Left ventricle myocardium inferior (tissue), 1 donor: Measurements from ENCODE around the gene MACROD2. TPM values are rescaled to one million over a fixed set of nuclear protein-coding genes. Genes with fewer than 3 reads are reported as not detected.

Experiments
- DNase-seq: peaks from one replicate; pipeline ENCODE4 v3.0.0-alpha.2; 2020
- H3K27ac ChIP-seq: fragments of 200-600 bp; replicated peaks from 2 replicates; pipeline ENCODE4 v1.8.0; 2021
- H3K27me3 ChIP-seq: fragments of 200-600 bp; 2 replicates; pipeline ENCODE4 v1.8.0; 2021; ENCODE audit warnings: low read depth
- H3K36me3 ChIP-seq: fragments of 200-600 bp; 2 replicates; pipeline ENCODE4 v1.8.0; 2021
- H3K4me1 ChIP-seq: fragments of 200-600 bp; 2 replicates; pipeline ENCODE4 v1.8.0; 2021
- H3K4me3 ChIP-seq: fragments of 200-600 bp; 2 replicates; pipeline ENCODE4 v1.8.0; 2021; ENCODE audit warnings: mild to moderate bottlenecking, moderate library complexity
- H3K9me3 ChIP-seq: fragments of 200-600 bp; replicated peaks from 2 replicates; pipeline ENCODE4 v1.8.0; 2021
- intact Hi-C: fragments of 100-400 bp; cut with micrococcal nuclease; formaldehyde crosslinking; loops from one replicate; pipeline ENCODE4 v1.11.0; 2022
- total RNA-seq: library from RNA; stranded (reverse); fragmentation: NEBNext Ultra II Directional; extraction: Animal tissue kit (Norgen Biotek cat#: 25700); gene quantifications from one replicate; pipeline ENCODE4 v1.2.1, GENCODE V29; 2021
- TF ChIP-seq, protein P1 (sequence below): fragments of 200-600 bp; IDR thresholded peaks from 2 replicates; pipeline ENCODE4 v1.8.0; 2021; ENCODE audit warnings: antibody characterized with exemption, mild to moderate bottlenecking, borderline replicate concordance
- donor health status: DM: no; HTN: yes; CAD: no; lungs with severe emphysema.

MACROD2 gene
- total RNA-seq, 1 donor from 2014 or later, result 3.6 TPM

DNA sequence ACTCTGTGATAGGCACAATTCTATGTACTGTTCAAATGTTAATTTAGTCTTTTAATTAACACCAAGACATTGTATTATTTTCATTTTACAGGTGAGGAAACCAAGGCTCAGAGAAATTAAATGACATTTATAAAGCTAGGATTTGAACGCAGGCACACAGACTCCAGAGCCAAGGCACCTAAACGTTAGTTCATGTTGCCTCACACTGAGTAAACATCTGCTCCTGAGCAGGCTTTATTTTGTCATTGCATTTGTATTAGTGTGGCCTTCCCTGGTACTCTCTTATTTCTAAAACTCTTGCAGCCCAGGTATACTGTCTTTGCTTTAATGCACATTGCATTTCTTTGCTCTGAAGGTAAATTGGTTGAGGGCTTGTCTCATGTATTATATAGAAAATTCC, 605.2 kb downstream of the MACROD2 start:
- no peaks in the 10 kb centered on the region for H3K4me1 ChIP-seq
- H3K36me3 ChIP-seq, result no peaks in the 10 kb centered on the region
- H3K9me3 ChIP-seq, result no peaks in the 10 kb centered on the region
- intact Hi-C loops, result no loop called here
- TF ChIP-seq, protein P1, sequence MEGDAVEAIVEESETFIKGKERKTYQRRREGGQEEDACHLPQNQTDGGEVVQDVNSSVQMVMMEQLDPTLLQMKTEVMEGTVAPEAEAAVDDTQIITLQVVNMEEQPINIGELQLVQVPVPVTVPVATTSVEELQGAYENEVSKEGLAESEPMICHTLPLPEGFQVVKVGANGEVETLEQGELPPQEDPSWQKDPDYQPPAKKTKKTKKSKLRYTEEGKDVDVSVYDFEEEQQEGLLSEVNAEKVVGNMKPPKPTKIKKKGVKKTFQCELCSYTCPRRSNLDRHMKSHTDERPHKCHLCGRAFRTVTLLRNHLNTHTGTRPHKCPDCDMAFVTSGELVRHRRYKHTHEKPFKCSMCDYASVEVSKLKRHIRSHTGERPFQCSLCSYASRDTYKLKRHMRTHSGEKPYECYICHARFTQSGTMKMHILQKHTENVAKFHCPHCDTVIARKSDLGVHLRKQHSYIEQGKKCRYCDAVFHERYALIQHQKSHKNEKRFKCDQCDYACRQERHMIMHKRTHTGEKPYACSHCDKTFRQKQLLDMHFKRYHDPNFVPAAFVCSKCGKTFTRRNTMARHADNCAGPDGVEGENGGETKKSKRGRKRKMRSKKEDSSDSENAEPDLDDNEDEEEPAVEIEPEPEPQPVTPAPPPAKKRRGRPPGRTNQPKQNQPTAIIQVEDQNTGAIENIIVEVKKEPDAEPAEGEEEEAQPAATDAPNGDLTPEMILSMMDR, result no peak
- H3K27me3 ChIP-seq, result no peaks in the 10 kb centered on the region
- no peak overlapping the region for H3K4me3 ChIP-seq
- DNase-seq, result no peak
- H3K27ac ChIP-seq, result no peak overlapping the region

DNA sequence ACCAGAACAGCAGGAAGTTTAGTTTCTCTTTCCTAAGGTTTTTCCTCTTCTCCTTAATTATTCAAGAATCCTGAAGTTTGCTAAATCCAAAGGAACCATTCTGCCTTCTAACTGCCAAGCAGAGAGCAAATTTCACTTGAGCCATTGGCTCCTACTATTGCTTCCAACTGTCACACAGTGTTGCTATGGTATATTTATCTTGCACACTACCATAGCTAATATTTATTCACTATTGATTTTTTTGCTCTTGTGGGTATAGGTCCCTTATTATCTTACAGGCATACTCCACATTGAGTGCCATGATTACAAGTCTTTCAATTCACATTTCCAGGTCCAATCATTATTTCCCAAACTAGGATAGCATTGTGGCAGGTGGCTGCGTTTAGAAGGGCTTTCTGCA, 608.8 kb downstream of the MACROD2 start:
- intact Hi-C loops, result no loop called here
- TF ChIP-seq, protein P1, result no peak
- no peaks in the 10 kb centered on the region for H3K36me3 ChIP-seq

DNA sequence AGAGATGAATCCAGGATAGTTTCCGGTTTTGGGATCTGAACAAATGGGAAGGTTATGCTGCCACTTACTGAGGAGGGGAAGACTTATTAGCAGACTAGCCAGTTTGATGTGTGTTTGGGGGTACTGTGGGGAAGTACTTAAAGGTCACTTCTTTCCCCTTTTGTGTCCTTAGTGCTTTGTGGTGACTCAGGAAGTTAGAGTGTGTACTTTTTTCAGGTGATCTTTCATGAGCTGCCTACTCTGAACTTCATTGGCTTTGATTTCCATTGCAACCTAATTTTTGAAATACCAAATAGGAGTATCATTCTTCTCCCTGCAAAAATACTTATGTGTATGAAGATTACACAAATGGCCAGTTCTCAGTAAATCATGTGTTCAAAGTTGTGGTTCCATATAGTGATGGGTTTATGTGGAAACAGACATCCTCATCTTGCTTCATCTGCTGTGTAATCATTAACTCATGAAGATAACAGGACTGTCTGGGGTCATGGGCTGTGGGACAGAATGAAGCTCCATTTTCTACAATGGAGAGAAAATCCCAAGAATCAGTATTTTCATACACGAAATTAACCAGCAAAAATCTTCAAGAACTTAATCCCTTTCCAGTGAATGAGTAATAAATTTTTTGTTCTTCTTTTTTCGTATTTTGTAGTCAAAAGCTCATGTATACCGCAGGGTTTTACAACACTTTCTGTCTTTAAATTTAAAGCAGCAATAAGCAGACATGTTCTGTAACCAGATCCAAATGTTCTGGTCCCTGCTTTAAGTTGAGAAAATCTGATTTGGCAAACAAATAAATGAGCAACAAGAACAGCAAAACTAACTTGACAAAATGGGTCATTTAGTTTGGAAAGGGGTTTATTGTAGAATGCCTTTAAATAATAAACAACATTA, 614.3 kb downstream of the MACROD2 start:
- Histone ChIP-seq H3K9me3 (no peaks in the 10 kb centered on the region), H3K4me1 (no peaks in the 10 kb centered on the region), H3K4me3 (no peak overlapping the region), H3K27me3 (no peaks in the 10 kb centered on the region), H3K36me3 (no peaks in the 10 kb centered on the region), H3K27ac (no peak overlapping the region)
- DNase-seq, result no peak
- TF ChIP-seq, protein P1, result no peak
- intact Hi-C loops, result no loop called here

More for the DNA sequence above, 608.8 kb downstream of the MACROD2 start:
- DNase-seq, result no peak
- H3K4me1 ChIP-seq, result no peaks in the 10 kb centered on the region
- H3K27ac ChIP-seq, result no peak overlapping the region
- no peak overlapping the region for H3K4me3 ChIP-seq
- no peaks in the 10 kb centered on the region for H3K9me3 ChIP-seq
- no peaks in the 10 kb centered on the region for H3K27me3 ChIP-seq

DNA sequence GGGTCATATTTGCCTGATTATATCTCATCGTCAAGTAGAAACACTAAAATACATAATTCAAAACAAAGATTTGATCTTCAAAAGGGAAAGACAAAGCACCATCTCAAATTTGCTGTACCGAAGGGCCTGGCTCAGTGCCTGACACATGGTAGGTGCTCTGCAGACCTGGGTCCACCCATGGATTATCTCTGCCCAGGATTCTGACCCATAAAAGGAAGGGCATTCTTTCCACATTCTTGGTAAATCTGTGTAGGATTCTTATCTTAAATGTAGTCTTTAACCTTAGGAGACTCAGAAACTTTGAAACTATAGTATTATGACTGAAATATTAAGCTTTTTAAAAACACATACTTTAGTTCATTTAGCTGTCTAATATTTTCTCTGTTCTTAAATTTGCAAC, 616.2 kb downstream of the MACROD2 start:
- H3K36me3 ChIP-seq, result no peaks in the 10 kb centered on the region
- H3K4me1 ChIP-seq, result no peaks in the 10 kb centered on the region
- H3K4me3 ChIP-seq, result no peak overlapping the region
- DNase-seq, result no peak
- no peaks in the 10 kb centered on the region for H3K9me3 ChIP-seq
- intact Hi-C loops, result no loop called here
- H3K27ac ChIP-seq, result no peak overlapping the region
- TF ChIP-seq, protein P1, result no peak
- no peaks in the 10 kb centered on the region for H3K27me3 ChIP-seq

DNA sequence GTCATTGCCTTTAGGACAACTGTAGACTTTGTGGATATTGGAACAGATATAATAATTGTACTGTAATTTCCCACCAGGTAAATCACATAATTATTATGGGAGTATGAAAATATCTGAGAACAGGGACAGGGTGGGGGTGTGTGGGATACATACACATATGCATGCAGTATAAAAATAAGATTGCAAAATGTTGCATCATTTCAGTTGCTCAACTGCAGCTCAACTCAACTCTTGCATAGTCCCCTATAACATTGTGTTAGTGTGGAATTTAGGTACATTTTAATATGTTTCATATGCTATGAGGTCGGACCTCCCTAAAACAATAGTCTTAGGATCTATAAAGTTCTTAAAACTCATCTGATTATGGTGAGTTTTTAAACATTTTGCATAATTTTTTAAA, 617.1 kb downstream of the MACROD2 start:
- TF ChIP-seq, protein P1, result no peak
- Histone ChIP-seq H3K27ac (no peak overlapping the region), H3K9me3 (no peaks in the 10 kb centered on the region), H3K27me3 (no peaks in the 10 kb centered on the region), H3K4me1 (no peaks in the 10 kb centered on the region), H3K4me3 (no peak overlapping the region), H3K36me3 (no peaks in the 10 kb centered on the region)
- intact Hi-C loops, result no loop called here
- DNase-seq, result no peak
